ENCODE measurements around the gene MTCL1. TPM values are rescaled to one million over a fixed set of nuclear protein-coding genes. Genes with fewer than 3 reads are reported as not detected.

The MTCL1 gene
- total RNA-seq, 1 experiment from 2014 or later = 11.6 TPM

- no peaks in the 10 kb centered on the region for H3K9me3 Mint-ChIP-seq (ENCODE audit: unreplicated experiment)
- intact Hi-C loops (cut with micrococcal nuclease) = no loop called here
- peaks cover 30% of the 10 kb centered on the region for H3K36me3 Mint-ChIP-seq (ENCODE audit: insufficient read depth, unreplicated experiment)
- no peak overlapping the region for H3K4me3 Mint-ChIP-seq (ENCODE audit: unreplicated experiment)
- H3K27me3 Mint-ChIP-seq (ENCODE audit: insufficient read depth, unreplicated experiment) = no peaks in the 10 kb centered on the region
- POLR2A ChIA-PET = interaction anchor here (1.0 kb wide), 1 partner anchor 20 kb away, joined by 3 read pairs; no protein-coding TSS in a partner anchor
- TF ChIP-seq CTCF (IDR thresholded peaks at IDR 0.05; ENCODE audit: unreplicated experiment) = no peak
- DNase-seq (ENCODE audit: unreplicated experiment) = no peak
- no peak overlapping the region for H3K27ac Mint-ChIP-seq (ENCODE audit: low read depth, unreplicated experiment)
- no TSS peak for BruUV-seq (replicated peaks)
- no peaks in the 10 kb centered on the region for H3K4me1 Mint-ChIP-seq (ENCODE audit: insufficient read depth, unreplicated experiment)
- CTCF ChIA-PET = no interaction called here
These were observed 78.1 kb downstream of the MTCL1 start for GRCh38 chr18:8783335-8783993.

GRCh38 chr18:8783994-8784530 lies 78.7 kb downstream of the MTCL1 start:
- BruUV-seq (replicated peaks) = no TSS peak
- Mint-ChIP-seq H3K4me1 (ENCODE audit: insufficient read depth, unreplicated experiment) (no peaks in the 10 kb centered on the region), H3K27me3 (ENCODE audit: insufficient read depth, unreplicated experiment) (no peaks in the 10 kb centered on the region), H3K36me3 (ENCODE audit: insufficient read depth, unreplicated experiment) (peaks cover 30% of the 10 kb centered on the region), H3K9me3 (ENCODE audit: unreplicated experiment) (no peaks in the 10 kb centered on the region), H3K4me3 (ENCODE audit: unreplicated experiment) (no peak overlapping the region), H3K27ac (ENCODE audit: low read depth, unreplicated experiment) (no peak overlapping the region)
- CTCF ChIA-PET = no interaction called here
- TF ChIP-seq CTCF (IDR thresholded peaks at IDR 0.05; ENCODE audit: unreplicated experiment) = no peak
- intact Hi-C loops (cut with micrococcal nuclease) = no loop called here
- POLR2A ChIA-PET = interaction anchor here (1.0 kb wide), 1 partner anchor 19 kb away, joined by 3 read pairs; no protein-coding TSS in a partner anchor
- DNase-seq (ENCODE audit: unreplicated experiment) = no peak

- no peaks in the 10 kb centered on the region for H3K9me3 Mint-ChIP-seq (ENCODE audit: unreplicated experiment)
- ChIA-PET CTCF (no interaction called here), POLR2A (no interaction called here)
- H3K27me3 Mint-ChIP-seq (ENCODE audit: insufficient read depth, unreplicated experiment) = no peaks in the 10 kb centered on the region
- no peak overlapping the region for H3K27ac Mint-ChIP-seq (ENCODE audit: low read depth, unreplicated experiment)
- H3K4me3 Mint-ChIP-seq (ENCODE audit: unreplicated experiment) = no peak overlapping the region
- intact Hi-C loops (cut with micrococcal nuclease) = no loop called here
- TF ChIP-seq CTCF (IDR thresholded peaks at IDR 0.05; ENCODE audit: unreplicated experiment) = no peak
- H3K4me1 Mint-ChIP-seq (ENCODE audit: insufficient read depth, unreplicated experiment) = no peaks in the 10 kb centered on the region
- H3K36me3 Mint-ChIP-seq (ENCODE audit: insufficient read depth, unreplicated experiment) = peaks cover 28% of the 10 kb centered on the region
- no TSS peak for BruUV-seq (replicated peaks)
- DNase-seq (ENCODE audit: unreplicated experiment) = no peak
These were observed 79.9 kb downstream of the MTCL1 start for GRCh38 chr18:8785261-8785660.

- no peak overlapping the region for H3K27ac Mint-ChIP-seq (ENCODE audit: low read depth, unreplicated experiment)
- no peaks in the 10 kb centered on the region for H3K27me3 Mint-ChIP-seq (ENCODE audit: insufficient read depth, unreplicated experiment)
- H3K36me3 Mint-ChIP-seq (ENCODE audit: insufficient read depth, unreplicated experiment) = peaks cover 29% of the 10 kb centered on the region
- BruUV-seq (replicated peaks) = no TSS peak
- no peak for TF ChIP-seq CTCF (IDR thresholded peaks at IDR 0.05; ENCODE audit: unreplicated experiment)
- H3K4me3 Mint-ChIP-seq (ENCODE audit: unreplicated experiment) = no peak overlapping the region
- no peaks in the 10 kb centered on the region for H3K4me1 Mint-ChIP-seq (ENCODE audit: insufficient read depth, unreplicated experiment)
- no peak for DNase-seq (ENCODE audit: unreplicated experiment)
- intact Hi-C loops (cut with micrococcal nuclease) = no loop called here
- ChIA-PET CTCF (no interaction called here), POLR2A (interaction anchor here (2.1 kb wide), 1 partner anchor 14 kb away, joined by 6 read pairs; no protein-coding TSS in a partner anchor)
- H3K9me3 Mint-ChIP-seq (ENCODE audit: unreplicated experiment) = no peaks in the 10 kb centered on the region
These were observed 80.6 kb downstream of the MTCL1 start for GRCh38 chr18:8785855-8786482.
